GM12873 (cell line): ENCODE results near the gene DDN.
A peak's percentile ranks its signal among the peaks of the same experiment; 100 is the strongest.

Experiments
- TF ChIP-seq, protein P1 (sequence below): IDR thresholded peaks from 2 replicates; pipeline ENCODE4 v1.5.1; 2012; ENCODE audit warnings: low read depth, mild to moderate bottlenecking, moderate library complexity, low read length, control low read depth; ENCODE audit not compliant: insufficient read depth; ENCODE audit errors: missing control alignments

The DDN gene

DNA sequence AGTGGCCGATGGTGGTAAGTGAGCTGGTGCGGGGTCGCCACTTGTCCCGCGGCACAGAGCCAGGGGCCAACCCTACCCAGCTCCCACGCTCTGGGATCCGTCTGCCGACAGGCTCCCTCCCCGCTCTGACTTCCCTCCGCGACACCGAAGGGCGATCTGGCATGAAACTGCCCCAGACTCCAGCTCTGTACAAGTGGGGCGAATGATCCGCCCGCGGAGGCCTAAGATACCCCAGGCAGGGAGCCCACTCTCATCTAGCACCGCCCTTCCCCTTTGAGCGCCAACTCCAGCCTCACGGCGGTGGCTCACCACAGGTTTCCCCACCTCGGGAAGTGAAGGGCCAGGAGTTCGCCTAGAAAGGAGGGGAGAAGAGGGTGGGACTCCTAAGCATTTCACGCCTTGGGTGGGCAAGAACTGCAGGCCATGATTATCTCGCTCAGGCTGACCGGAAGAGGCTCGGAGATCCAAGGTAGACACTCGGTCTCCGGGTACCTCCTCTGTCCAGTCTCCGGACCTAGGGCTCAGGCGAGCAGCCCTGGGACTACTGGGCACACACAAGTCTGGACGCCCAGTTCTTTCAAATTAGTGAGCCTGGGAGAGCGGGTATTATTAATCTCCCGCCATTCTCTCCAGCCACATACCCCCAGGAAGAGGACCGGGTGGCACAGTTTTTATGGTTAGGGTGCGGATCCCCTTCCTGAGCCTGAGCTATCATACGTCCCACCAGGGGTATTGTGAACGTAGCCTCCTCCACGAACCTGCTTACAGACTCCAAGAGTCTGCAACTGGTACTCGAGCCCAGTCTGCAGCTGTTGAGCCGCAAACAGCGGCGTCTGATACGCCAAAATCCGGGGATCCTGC is 20.2 kb downstream of the DDN start:
- TF ChIP-seq, protein P1, sequence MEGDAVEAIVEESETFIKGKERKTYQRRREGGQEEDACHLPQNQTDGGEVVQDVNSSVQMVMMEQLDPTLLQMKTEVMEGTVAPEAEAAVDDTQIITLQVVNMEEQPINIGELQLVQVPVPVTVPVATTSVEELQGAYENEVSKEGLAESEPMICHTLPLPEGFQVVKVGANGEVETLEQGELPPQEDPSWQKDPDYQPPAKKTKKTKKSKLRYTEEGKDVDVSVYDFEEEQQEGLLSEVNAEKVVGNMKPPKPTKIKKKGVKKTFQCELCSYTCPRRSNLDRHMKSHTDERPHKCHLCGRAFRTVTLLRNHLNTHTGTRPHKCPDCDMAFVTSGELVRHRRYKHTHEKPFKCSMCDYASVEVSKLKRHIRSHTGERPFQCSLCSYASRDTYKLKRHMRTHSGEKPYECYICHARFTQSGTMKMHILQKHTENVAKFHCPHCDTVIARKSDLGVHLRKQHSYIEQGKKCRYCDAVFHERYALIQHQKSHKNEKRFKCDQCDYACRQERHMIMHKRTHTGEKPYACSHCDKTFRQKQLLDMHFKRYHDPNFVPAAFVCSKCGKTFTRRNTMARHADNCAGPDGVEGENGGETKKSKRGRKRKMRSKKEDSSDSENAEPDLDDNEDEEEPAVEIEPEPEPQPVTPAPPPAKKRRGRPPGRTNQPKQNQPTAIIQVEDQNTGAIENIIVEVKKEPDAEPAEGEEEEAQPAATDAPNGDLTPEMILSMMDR = no peak

DNA sequence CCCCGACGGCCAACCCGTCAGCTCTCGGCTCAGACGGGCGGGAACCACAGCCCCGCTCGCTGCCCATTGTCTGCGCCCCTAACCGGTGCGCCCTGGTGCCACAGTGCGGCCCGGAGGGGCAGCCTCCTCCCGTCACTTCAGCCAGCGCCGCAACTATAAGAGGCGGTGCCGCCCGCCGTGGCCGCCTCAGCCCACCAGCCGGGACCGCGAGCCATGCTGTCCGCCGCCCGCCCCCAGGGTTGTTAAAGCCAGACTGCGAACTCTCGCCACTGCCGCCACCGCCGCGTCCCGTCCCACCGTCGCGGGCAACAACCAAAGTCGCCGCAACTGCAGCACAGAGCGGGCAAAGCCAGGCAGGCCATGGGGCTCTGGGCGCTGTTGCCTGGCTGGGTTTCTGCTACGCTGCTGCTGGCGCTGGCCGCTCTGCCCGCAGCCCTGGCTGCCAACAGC is 20.9 kb downstream of the DDN start, which contains the start of gene WNT1:
Gene WNT1 (plus strand): TSS at position 32 of the 450 bp plus-strand sequence. CDS start 329 bp downstream, at position 361.
- TF ChIP-seq, protein P1 = no peak

- TF ChIP-seq, protein P1 = peak; percentile 81
These were observed 21.6 kb downstream of the DDN start for GRCh38 chr12:48977290-48978281.

DNA sequence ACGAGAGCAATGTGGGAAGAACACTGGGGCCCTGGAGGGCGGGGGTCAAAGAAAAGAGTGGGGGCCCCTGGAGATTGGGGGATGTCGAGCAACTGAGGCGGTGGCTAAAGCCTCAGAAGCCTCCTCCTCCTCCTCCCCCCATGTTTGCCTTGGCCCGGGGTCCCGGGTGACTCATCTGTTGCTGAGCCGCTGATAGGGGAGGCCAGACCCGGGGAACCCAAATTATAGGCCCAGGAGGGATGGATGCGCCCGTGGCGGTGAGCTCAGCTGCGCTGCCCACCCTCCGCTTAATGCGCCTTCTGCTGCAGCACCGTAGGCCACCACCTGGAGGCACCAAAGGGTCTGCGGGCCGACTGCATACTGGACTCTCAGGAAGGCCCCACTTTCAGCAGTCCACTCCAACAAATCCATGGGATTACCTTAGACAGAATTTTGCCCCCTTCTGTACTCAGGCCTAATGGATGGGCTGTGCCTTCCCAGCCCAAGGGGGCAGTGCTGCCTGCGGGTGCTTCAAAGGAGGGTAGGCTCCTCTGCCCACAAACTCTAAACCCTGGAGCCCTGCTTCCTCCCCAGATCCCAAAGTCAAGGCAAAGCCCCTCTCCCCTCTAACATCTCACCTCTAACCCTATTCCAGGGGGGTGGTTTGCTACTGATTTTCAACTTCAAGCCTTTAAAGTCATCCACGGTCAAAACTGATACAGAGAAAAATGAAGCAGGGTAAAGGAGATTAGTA is 25.1 kb downstream of the DDN start:
- TF ChIP-seq, protein P1 = peak; percentile 63

DNA sequence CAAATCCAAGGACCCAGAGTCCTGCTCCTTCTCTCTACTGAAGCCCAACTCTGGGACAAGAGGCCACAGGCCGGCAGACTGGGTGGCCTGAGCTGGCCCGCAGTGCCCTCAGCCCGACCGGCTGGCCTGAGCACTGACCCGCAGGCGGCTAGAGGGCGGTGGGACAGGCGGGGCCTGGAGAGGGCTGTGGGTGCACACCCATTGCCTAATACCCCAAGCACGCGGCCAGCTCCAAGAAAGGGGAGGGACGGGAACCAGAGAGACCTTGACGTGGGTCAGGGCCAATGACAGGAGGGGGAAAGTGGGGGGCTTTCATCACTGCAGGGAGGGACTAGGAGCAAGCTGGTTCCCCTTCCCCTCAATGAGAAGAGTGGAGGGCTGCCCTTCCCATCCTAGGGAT is 25.6 kb downstream of the DDN start:
- TF ChIP-seq, protein P1 = no peak

GRCh38 chr12:48972952-48973483 is 26.2 kb downstream of the DDN start:
- TF ChIP-seq, protein P1 = no peak
